SIG-M5 treated with dmso at 0.1 percent for 504 hours (cell line): ENCODE measurements around the gene GABRR3.

ENCODE experiments used
- DNase-seq: peaks from one replicate; lab custom pipeline; 2025; ENCODE audit not compliant: unreplicated experiment; lab: John Stamatoyannopoulos, UW

The GABRR3 gene

GRCh38 chr3:97959872-97960271, 75.2 kb downstream of the GABRR3 start:
- no peak for DNase-seq

DNA sequence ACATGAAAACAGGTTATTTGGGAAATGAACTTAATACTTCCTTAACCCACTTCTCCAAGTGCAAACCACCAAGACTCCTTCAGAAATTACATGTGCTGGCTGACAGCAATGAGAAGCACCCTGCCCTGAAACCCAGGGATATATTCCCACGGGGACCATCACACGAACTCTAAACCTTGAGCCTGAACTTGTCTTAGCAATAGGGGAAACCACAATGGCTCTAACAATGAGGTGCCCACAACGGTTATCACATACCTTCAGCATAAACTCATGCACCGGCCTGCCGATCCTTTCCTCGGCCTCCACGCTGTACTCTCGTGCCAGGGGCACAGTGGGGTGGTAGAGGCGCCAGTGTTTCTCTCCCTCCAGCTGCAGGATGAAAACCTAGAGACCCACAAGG, 76.3 kb downstream of the GABRR3 start:
- no peak for DNase-seq

DNA sequence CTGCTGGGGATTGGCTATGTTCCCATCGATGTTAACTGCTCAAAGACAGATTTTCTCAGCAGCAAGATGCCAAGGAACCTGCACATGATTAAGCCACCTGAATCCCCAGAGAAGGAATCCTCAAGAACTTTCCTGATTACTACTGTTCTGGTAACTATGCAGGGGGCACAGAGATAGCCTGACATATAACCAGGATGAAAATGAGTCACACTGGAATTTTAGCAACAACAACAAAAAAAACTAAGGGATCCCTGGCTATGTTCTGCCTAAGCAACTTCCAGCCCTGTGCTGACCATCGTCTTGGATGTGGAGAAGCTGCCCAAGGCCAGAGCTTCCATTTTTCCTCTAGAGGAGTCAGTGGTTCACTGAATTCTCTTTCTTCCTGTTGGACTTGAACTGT, 76.7 kb downstream of the GABRR3 start:
- no peak for DNase-seq

GRCh38 chr3:97957617-97958311, 77.4 kb downstream of the GABRR3 start:
- no peak for DNase-seq

- DNase-seq = no peak
Measured at GRCh38 chr3:97956051-97956450, 79.1 kb downstream of the GABRR3 start.

DNA sequence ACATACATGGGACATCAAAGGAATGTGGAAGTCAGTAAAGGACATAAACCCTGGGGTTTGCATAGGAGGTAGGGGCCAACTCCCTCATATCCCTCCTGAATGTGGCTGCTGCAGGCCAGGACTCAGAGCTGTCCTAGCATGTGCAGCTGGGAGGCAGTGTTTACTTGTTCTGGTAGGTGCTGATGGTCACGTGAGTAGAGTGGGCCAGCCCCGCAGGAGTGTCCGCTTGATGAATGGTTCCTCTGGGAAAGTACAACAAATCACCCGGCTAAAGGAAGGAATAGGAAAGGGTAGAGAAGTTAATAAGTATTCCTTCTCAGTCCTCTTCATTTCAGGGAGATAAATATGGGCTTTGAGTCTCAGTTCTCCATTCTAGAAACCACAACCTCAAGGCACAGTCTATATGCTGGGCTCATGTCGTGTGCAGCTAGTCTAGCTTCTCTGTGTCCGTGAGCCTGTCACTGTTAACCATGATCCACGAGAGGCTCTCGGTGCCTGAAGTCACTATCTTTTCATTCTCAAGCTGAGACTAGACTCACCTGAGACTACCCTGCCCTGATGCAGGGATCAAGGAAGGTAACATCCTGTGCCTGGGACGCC, 80.8 kb downstream of the GABRR3 start:
- DNase-seq = peak; percentile 26

DNA sequence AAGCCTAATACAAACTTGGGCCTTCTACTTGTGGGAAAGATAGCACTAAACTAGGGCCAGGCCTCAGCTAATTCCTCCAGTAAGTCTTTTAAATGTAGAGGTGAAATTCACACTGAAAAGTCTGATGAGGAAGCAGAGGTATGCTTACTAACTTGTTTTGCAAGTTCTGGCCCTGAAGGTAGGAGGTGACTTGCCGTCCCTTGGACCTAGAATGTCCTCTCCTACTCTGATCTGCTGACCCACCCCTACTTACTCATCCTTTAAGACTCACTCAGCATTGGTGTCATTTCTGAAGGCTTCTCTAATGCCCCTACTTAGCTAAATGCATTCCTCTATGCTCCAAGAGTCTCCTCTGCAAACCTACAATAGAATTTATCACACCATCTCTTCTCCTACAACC, 82.2 kb downstream of the GABRR3 start:
- peak; percentile 63 for DNase-seq

DNA sequence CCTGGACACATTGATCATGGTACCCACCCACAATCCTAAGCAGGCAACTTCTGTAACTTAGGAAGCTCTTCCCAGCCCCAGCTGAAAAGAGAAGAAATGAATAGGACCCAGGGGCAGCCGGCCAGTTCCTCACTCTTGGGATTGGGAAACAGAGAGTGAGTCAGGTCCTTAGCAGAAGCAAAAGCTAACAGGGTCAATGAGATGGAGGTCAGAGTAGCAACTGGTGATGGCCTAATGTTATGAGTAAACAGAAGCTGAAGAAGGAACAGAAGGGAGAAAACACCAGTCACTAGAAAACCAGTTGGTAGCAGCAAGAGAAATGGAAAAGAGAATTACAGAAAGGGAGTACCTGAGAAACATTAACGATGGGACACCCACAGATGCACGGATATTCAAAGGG, 82.8 kb downstream of the GABRR3 start:
- DNase-seq = peak; percentile 42

DNA sequence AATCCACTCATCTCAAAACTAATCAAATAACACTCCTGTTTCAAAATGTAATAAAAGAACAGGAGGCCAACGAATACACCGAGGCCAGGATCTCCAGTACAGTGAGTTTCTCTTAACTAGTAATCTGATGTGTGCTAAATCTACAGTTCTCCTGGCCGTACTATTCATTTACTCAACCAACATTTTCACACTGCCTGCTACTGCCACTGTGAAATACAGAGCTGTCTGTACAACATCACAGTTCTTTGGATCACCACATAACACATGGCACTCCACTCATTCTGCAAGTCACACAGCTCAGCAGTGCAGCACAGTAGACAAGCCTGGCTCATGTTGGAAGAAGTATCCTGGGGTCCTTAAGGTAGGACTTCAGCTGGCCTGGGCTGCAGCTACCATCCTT, 84.8 kb downstream of the GABRR3 start:
- no peak for DNase-seq

GRCh38 chr3:97949743-97950142, 85.4 kb downstream of the GABRR3 start:
- no peak for DNase-seq

DNA sequence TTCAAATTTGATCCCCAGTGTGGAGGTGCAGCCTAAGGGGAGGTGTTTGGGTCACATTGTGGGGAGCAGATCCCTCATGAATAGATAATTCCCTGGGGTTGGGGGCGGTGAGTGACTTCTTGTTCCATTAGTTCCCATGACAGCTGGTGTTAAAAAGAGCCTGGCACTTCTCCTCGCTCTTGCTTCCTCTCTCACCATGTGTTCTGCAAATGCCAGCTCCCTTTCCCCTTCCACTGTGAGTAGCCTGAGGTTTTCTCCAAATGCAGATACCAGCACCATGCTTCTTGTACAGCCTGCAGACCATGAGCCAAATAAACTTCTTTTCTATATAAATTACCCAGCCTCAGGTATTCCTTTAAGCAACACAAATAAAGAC, 86.0 kb downstream of the GABRR3 start:
- DNase-seq = no peak

DNA sequence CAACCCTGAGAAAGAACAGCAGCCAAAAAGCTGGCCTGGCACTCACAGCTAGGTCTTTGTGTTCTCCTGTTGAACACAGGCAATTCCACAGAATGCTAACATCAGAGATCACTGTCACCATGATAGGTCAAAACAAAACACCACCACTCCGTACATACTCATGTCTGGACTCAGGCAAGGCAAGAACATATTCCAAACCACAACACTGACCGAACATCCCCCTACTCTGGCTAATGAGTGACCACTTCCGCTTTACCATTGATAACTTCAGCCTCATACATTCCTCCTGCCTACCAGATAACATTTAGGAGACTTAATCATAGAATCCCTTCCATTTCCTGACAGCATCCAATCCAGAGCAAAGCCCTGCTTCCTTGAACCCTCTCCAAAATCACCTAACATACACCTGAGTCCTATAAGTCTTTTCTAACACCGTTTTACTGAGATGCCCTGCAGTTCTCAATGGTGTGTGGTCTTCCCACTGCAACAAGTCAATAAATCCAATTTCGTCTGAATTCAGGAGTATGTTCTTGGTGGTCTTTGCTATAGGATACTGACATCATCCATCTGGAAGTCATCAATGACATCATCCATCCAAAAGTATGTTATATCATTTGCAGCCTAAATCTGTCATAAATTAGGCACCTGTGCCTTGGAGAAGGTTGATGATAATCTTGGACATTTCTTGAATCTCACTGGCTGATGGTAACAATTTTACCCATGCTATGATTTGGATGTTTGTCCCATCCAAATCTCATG, 86.6 kb downstream of the GABRR3 start:
- DNase-seq = no peak

GRCh38 chr3:97942801-97943546, 92.1 kb downstream of the GABRR3 start:
- DNase-seq = no peak

- DNase-seq = no peak
Measured at GRCh38 chr3:97940034-97940433, 95.1 kb downstream of the GABRR3 start.

- no peak for DNase-seq
Measured at GRCh38 chr3:97939401-97939800, 95.7 kb downstream of the GABRR3 start.

DNA sequence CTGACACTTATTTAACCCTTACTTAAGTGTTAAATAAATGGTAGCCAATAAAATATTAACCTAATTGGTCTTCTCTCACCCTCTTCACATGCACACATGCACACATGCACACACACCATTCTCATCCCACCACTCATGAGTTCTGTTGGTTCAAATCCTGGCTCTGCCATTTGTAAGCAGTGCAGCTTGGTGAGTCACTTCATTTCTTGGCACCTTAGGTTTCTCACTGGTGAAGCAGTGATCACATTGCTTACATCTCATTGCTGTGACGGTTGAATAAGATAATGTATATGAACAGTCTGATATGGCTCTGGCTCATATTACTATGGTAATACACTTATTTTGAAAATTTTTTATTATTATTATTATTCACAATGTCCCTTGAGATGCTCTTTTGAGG, 96.7 kb downstream of the GABRR3 start:
- DNase-seq = no peak

- DNase-seq = no peak
Measured at GRCh38 chr3:97937205-97937604, 97.9 kb downstream of the GABRR3 start.

- DNase-seq = no peak
Measured at GRCh38 chr3:97935842-97936241, 99.3 kb downstream of the GABRR3 start.
